Measurements from ENCODE around the gene NOC4L.

The NOC4L gene

DNA sequence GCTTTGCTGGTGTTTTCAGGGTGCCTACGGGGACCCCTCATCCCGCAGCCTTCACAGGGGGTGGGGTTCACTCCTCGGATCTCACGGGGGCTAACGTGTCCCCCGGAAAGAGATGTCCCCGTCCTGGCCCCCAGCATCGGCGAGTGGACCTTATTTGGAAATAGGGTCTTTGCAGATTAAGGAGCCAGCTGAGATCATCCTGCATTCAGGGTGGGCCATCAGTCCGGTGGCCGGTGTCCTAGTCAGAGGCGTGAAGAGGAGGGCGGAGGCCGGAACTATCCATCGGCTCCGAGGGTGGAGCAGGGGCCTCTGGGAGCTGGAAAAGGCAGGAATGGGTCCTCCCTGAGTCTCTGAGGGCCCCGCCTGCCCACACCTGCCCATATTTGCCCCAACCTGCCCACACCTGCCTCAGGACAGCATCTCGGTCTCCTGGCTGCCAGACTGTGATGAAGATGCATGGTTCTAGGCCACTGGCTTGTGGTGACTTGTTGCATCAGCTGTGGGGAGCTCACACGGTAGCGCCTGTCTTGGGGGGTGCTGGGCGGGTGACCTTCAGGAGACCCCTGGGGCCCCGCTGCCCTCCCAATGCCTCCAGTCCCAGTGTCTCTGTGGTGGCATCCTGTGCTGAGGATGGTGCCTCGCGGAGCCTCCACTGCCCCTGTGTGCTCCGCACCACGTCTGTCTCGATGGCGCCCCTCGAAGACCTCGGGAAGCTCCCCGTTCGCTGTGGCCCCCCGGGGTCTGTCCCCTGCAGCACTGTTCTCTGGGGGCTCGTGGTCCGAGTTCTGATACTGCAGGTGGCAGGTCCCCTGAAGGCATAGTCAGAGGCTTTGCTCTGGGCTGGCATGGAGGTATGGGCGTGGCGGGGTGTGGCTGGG lies 14.7 kb downstream of the NOC4L start:
- no peak for DNase-seq

DNA sequence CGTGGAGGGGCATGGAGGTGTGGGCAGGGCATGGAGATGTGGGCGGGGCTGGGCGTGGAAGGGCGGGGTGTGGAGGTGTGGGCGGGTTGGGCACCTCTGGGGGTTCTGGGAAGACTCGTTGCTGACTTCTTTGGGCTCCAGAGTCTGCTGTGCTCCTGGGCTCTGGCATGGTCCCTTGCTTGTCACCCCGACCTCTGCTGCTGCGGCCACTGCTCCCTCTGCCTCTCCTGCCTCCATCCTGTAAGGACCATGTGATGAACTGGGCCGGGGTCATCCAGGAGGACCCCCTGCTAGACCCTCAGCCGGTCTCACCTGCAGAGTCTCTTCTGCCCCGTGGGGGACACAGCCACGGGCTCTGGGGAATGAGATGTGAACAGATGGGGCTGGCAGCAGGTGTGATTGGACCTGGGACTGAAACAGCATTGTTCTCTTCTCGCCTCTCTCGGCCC lies 15.3 kb downstream of the NOC4L start:
- no peak for DNase-seq

DNA sequence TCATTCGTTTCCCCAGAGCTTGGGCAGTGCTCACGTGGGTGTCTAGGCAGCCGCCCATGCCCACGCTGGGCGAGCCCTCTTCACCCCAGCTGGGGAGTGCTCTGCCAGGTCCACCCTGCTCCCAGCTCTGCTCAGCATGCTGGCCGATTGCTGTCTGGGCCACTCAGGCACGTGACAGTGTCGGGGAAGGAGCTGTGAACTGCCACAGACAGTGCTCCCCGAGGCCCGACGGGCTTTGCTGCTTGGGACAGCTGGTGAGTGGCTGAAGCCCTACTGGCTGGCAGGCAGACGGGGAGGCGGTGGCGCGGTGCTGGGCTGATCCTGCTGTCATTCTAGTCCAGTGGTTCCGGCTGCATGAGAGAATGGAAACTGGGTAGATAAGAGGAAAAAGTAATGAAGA lies 15.8 kb downstream of the NOC4L start:
- no peak for DNase-seq

DNA sequence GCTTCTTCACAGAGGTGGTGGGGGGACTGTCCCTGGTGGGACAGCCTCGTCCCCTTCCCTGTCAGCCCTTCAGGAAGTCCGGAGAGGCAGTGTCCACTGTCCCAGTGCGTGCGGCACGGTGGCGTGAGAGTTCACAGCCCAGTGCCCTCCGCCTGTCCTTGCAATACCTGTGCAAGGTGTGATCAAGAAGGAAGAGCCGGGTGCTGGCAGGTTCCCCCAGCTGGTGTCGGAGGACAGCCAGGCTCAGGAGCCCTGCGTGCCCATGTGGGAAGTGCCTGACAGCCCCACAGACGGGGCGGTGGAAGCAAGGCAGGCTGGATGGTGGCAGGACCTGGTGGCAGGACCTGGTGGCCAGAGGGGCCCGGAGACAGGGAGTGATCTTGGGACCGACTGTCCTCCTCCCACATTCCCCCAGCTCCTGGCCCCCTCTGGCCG lies 16.4 kb downstream of the NOC4L start:
- no peak for DNase-seq

DNA sequence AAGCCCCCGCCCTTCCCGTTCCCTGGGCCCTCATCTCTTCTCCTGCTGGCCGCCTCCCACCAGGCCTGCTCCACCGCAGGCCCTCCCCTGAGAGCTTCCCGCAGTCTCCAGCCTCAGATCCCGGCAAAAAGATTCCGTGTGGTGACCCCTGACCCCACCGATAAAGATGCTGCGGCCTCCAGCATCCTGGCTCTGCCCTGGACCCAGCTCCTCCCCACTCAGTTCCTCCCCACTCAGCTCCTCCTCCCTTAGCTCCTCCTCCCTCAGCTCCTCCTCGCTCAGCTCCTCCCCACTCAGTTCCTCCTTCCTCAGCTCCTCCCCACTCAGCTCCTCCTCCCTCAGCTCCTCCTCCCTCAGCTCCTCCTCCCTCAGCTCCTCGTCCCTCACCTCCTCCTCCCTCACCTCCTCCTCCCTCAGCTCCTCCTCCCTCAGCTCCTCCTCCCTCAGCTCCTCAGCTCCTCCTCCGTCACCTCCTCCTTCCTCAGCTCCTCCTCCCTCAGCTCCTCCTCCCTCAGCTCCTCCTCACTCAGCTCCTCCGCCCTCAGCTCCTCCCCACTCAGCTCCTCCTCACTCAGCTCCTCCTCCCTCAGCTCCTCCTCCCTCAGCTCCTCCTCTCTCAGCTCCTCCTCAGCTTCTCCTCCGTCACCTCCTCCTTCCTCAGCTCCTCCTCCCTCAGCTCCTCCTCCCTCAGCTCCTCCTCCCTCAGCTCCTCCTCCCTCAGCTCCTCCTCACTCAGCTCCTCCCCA lies 17.0 kb downstream of the NOC4L start:
- peak; percentile 15 for DNase-seq

DNA sequence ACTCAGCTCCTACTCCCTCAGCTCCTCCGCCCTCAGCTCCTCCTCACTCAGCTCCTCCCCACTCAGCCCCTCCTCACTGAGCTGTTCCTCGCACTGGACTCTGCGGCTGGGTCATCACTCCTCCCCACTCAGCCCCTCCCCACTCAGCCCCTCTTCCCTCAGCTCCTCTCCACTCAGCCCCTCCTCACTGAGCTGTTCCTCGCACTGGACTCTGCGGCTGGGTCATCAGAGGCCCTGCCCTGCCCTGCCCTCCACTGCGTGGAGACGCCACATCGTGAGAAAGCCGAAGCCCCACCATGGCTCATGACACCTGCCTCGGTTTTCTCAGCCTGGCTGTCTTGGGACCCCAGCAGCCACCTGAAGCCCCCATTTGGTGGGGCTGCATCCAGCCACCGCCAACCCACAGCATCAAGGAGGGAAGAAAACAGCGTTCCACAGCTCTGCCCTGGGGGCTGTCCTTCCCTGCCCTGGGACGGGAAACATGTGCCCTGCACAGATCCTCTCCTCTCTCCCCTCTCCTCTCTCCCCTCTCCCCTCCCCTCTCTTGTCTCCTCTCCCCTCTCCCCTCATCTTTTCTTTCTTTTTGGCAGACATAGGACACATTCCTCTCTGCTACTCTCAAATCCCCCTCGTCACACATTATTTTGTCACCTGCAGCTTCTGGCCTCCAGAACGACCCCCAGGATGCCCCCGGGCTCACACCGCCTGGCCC lies 17.7 kb downstream of the NOC4L start:
- no peak for DNase-seq

DNA sequence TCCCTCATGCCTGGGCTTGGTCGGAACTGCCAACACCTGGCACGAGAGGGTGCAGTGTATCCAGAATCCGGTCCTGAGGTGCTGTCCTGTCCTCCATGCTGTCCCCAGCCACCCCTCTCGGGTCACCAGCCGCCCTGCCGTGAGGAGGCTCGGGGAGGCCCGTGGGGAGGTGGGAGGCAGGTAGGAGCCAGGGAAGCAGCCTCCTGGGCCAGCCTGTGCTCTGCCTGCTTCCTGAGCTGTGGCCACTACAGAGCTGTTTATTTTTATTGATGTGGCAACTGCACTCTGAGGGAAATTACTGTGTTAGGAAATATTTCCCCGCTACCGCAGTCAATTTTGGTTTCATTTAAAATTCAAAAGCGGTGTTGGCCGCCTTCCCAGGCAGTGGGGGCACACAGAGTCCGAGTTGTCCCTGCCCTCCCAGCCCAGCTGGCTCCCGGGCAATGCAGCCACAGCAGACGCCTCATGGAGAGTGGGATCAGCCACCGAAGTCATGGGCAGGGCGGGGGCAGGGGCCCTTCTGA lies 18.3 kb downstream of the NOC4L start:
- no peak for DNase-seq

DNA sequence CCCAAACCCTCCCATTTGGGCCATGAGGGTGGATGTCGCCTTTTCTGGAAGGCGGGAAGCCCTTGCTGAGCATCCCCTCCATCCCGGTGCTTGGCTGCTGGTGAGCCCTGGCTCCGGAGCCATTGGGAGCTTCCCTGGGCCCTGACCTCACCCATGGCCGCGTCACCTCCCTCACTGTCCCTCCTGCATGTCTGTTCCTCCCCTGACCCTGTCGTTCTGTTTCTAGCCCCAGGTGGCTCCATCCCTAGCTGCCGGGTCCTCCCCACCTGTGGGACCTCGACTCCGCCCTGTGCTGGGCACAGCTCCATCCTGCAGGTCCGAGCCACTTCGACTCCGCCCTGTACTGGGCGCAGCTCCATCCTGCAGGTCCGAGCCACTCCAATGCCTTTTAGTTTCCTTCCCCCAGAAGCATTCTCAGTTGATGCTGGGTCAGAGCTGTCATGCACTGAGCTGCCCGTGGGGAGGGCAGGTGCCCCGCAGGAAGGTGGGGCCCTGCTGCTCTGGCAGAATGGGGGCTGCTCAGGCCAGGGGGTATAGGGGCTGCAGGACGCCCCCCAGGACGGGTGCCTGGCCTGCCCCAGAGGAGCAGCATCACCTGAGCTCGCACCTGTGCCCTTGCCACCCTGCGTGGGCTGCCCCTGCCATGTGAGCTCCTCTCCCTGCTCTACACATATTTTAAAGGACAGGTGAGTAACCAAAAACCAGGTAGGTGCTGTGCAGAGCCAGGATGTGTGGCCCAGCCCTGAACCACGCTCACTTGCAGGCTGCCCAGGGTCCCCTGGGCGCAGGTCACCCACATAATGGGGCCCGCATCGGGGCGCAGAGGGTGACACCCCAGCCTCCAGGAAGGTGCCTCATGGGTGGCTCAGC lies 19.0 kb downstream of the NOC4L start:
- DNase-seq, result no peak

DNA sequence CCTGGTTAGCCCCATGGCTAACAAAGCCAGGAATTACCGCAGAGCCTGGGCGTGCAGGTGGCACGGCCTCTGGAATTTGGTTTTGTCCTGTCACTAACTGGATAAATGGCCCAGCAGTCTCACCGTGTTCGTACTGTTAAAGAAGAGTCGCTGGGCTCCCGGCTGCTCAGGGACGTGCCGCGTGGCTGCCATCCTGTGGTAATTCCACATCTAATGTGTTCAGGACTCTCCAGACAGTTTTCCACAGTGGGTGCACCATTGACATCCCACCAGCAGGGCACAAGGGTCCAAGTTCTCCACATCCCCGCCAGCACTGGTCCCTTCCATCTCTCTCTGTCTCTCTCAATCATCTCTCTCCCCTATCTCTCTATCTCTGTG lies 19.6 kb downstream of the NOC4L start:
- no peak for DNase-seq

DNA sequence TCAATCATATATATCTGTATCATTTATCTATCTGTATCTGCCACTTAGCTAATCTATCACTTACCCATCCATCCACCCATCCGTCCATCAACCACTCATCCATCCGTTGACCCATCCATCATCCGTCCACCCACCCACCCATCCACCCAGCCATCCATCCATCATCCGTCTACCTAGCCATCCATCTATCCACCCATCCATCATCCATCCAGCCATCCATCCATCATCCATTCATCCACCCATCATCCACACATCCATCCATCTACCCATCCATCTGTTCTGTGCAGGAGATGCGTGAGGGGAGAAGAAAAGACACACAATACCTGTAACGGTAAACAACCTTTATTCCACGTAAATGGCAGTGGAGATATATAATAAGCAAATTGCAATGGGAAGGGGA lies 20.2 kb downstream of the NOC4L start:
- no peak for DNase-seq

DNA sequence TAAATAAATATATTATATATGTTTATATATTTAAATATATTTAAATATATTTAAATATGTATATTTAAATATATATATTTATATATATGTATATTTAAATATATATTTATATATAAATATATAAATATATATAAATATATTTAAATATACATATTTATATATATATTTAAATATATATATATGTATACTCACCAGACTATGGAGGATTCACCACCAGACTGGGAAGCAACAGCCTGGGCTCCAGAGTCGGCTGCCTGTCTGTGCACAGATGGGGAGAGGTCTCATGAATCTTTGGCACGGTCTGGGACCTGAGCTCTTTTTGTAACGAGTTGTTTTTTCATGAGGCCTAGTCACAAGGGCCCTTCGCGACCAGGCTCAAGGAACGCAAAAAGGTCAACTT lies 21.3 kb downstream of the NOC4L start:
- no peak for DNase-seq

DNA sequence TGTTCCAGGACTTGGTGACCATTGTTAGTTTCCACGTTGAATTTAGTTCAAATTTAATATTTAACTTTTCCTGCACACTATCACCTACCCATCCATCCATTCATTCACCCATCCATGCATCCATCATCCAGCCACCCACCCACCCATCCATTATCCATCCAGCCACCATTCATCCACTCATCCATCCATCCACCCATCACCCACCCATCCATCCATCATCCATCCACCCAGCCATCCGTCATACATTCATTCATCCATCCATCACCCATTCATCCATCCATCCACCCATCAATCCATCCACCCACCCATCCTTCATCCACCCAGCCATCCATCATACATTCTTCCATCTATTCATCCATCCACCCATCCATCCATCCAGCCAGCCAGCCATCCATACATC lies 21.8 kb downstream of the NOC4L start:
- no peak for DNase-seq

DNA sequence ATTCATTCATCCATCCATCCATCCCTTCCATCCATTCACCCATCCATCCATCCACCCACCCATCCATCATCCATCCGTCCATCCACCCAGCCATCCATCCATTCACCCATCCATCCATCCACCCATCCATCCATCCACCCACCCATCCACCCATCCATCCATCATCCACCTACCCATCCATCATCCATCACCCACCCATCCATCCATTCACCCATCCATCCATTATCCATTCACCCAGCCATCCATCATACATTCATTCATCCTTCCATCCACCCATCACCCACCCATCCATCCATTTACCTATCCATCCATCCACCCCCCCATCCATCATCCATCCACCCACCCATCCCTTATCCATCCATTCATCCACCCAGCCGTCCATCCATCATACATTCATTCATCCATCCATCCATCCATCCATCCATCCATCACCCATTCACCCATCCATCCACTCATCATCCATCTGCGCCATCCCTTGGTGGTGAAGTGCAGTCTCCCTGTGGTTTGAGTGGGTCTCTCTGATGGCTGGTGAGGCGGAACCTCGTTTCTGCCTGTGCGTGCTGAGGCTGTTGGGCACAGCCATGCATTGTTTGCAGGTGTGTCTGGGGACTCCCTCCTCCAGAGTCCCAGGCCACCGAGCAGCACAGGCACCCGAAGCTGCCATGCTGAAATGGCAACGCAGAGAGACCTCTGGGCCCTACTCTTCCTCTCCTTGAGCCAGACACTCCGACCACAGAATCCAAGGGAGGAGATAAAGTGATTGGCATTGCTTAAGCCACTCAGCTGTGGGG lies 22.7 kb downstream of the NOC4L start:
- no peak for DNase-seq

DNA sequence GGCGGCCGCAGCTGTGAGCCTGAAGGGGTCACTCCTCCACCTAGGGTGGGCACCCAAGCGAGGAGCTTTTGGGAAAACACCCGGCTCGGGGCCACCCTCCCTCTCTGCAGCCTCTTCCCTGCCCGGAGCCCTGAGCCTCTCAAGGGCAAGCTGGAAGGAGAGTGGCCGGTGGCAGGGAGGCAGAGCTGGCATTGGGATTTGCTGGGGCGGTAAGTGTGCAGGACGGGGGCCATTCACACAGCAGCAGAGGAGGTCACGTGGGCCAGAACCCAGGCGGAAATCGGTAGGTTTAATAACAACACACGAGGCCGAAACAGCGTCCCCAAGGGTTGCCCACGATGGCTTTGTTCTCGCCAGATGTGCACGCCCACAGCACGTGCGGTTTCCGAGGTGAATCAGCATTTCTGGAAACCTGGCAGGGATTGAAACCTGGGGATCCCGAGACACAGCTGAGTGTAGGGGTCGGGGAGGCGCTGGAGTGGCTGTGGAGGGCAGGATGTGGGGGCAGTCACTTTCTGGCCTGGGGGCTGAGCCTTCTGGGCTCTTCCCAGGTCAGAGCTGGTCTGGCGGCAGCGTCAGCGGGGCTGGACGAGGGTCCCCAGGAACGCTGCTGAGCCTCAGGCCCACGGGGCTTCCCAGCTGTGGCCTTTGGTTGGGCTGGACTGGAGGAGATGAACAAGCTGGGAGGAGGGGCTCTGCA lies 23.5 kb downstream of the NOC4L start:
- DNase-seq, result no peak

DNA sequence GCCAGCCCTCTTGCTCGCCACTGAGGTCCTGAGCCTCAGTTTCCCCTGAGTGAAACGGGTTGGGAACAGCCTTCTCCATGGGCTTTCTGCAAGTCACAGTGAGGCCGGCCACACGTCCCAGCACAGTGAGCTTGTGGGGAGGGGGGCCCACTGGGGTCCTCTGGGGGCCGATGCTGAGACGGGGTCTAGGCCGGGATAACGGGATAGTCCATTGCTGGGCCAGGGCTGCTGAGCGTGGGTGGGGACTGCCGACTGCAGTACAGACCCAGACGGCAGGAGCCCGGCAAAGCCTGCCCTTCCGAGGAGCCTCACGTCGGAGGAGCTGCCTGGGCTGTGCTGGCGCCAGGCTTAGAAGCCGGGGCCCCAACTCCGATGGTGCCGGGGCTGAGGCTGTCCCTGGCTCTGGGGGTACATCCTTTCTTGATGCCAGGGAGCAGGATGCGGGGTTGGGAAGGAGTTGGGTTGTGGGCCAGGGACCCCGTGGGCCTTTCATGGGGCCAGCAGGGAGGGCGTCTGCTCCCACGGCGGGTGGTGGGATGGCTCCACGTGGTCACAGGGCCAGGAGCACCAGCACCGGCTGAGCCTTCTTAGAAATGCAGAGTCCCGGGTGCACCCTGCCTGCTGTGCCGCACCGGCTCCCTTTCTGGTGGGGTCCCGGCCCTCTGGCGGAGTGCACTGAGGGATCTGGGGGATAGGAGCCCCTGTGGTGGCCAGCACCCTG lies 24.2 kb downstream of the NOC4L start:
- DNase-seq, result no peak

DNA sequence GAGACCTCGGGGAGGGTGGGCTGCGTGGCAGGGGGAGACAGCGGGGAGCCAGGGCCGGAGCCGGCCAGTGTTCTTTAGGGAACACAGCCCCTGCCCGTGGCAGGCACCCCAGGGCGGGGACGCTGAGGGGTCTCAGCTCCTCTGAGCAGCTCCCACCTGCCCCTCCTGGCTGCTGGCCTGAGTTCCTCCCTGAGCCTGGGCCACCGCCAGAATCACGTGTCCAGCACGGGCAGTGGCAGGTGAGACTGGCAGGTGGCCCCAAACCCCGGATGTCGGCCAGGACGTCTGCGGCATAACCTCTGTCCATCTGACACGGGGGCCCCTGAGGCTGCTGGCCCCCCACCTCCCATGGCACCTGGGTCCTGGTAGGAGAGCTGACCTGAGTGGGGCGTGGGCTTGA lies 25.1 kb downstream of the NOC4L start:
- DNase-seq, result no peak

DNA sequence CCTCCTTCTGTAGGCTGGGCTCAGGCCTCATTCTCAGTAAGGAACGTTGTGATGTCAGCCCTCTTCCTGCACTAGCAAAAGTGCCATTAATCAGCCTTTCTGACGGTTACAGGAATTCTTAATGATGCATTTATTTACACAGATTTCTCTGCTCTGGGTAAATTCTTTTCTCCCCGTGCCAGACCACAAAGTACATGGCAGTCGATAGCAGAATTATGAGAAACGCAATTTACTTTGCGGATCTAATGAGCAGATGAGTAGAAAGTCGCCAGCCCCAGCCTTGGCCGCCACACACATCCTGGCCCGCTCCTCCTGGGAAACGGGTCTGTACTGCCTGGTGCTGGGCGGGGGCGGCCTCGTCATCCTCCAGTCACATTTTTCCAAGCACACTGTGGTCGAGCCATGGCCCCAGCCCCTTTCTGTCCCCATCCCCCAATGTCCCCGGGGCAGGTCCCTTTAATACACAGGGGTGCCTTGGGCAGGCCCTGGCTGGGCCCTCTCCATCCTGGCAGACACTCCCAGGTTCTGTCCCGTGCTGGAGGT lies 25.9 kb downstream of the NOC4L start:
- no peak for DNase-seq

DNA sequence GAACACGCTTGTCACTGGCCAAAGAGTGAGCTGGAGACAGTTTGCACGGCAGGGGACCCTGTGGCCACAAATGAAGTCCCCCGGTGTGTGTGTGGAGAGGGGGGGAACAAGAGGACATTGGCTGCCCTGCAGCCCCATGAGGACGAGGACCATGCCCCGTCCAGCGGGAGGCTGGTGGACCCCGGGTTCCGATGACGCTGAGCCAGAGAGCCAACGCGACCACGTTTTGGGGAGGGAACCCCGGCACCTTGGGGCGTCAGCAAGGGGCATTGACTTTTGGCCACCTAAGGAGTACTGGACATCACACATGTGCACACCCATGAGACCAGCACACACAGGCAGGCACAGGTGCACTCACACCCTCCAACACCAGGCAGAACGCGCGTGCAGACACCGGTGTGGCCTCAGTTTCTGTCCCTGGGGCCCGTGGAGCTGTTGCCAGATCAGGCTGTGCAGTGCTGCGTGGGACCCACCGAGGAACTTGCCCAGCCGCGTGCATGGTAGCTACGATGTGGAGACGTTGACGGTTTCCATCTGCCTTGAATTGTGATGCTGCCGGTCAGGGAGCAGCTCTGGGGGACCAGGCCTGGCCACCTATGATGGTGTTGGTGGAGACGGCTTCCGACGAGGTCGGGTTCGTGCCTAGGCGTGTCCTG lies 26.5 kb downstream of the NOC4L start:
- DNase-seq, result no peak

DNA sequence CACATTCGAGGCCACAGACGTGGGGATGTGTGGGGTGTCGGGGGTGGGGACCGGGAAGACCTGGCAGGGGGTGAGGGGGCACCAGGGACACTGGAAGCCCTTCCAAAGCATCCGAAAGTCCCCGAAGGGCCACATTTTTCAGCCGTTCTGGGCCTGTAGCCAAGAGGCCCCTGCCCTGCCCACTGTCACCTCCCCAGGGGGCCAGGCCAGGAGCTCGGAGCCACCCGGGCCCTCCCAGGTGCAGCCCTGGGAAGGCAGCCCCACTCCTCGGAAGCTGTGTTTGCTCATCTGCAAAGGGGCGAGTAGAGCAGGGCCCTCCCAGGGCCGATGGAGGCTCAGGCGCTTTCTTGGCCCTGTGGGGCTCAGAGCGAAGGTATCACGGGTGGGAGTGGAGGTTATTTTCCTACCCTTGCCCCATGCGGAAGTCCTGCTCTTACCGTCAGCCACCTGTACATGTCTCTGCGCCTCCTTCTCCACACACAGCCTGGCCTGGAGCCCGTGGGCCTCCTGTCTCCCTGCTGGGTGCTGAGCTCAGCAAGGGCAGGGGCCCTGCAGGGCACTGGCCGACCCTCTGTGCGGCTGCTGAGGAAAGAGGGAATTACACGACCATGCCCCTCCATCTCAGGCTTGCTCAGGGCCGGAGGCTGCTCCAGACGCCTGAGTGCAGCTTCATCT lies 27.2 kb downstream of the NOC4L start:
- no peak for DNase-seq

All from CD4-positive, alpha-beta T cell treated with Interferon gamma for 1 hour (primary cell).